ENCODE measurements around the gene GNPTG. TPM values are rescaled to one million over a fixed set of nuclear protein-coding genes. Genes with fewer than 3 reads are reported as not detected.
A peak's percentile ranks its signal among the peaks of the same experiment; 100 is the strongest.

GNPTG gene
- polyA plus RNA-seq, 1 of the 3 experiments (the other 2 are of a cell fraction) = 113 TPM

GRCh38 chr16:1309888-1310831, 41.6 kb upstream of the GNPTG start:
- H3K36me3 ChIP-seq (replicated peaks in 1 of 2; ENCODE audit: control insufficient read depth in 1 of 2, insufficient read depth in 2 of 2, low read length in 1 of 2) = peaks cover 0 to 27% of the 10 kb centered on the region in 2 experiments
- TF ChIP-seq GABPA (IDR thresholded peaks at IDR 0.05; ENCODE audit: low read depth) (peak; percentile 29; the same call in 1 of the 2 replicates), CTCF (IDR thresholded peaks at IDR 0.05) (no peak)
- peak overlapping the region; percentile 7 to 99; a peak in 2 of 4 replicates for H3K27ac ChIP-seq (ENCODE audit: low read depth in 2 of 2, low read length in 1 of 2)
- WGBS (ENCODE audit: low lambda C conversion rate) = 2% methylated on average over 25 of the region's 77 CpGs
- peak; percentile 67 for DNase-seq
- peaks cover 54% of the 10 kb centered on the region for H3K79me2 ChIP-seq (ENCODE audit: insufficient read depth)
- CTCF ChIA-PET = interaction anchor here (1.0 to 3.1 kb wide), 3 partner anchors 9 to 17 kb away, joined by 3 to 12 read pairs (median 6); no protein-coding TSS in a partner anchor
- H3K4me3 ChIP-seq (ENCODE audit: low read depth in 2 of 2, low read length in 1 of 2) = peak overlapping the region; percentile 63 to 94
- peaks cover 10 to 27% of the 10 kb centered on the region in 2 experiments; a peak in 2 of 4 replicates for H3K4me1 ChIP-seq (ENCODE audit: control insufficient read depth in 1 of 2, insufficient read depth in 2 of 2, low read depth in 1 of 2, low read length in 1 of 2)
- peak overlapping the region; percentile 89 for H3K9ac ChIP-seq
- H3K9me2 ChIP-seq = no peaks in the 10 kb centered on the region
- H3K27me3 ChIP-seq (ENCODE audit: insufficient read depth) = no peaks in the 10 kb centered on the region
- H3F3A ChIP-seq (replicated peaks; ENCODE audit: insufficient read depth) = peaks cover 4% of the 10 kb centered on the region
- H2AFZ ChIP-seq (ENCODE audit: low read depth) = no peak overlapping the region
- peaks cover 53% of the 10 kb centered on the region for H4K20me1 ChIP-seq (ENCODE audit: insufficient read depth)
- POLR2A ChIA-PET = interaction anchor here (1.5 kb wide), 1 partner anchor 22 kb away, joined by 7 read pairs; no protein-coding TSS in a partner anchor
- no peaks in the 10 kb centered on the region for H3K9me3 ChIP-seq
- H3K4me2 ChIP-seq = peak overlapping the region; percentile 73

- Histone ChIP-seq H2AFZ (ENCODE audit: low read depth) (no peak overlapping the region), H3K9me2 (no peaks in the 10 kb centered on the region), H3F3A (replicated peaks; ENCODE audit: insufficient read depth) (no peaks in the 10 kb centered on the region), H3K9me3 (no peaks in the 10 kb centered on the region), H3K27me3 (ENCODE audit: insufficient read depth) (no peaks in the 10 kb centered on the region), H3K4me1 (ENCODE audit: control insufficient read depth in 1 of 2, insufficient read depth in 2 of 2, low read depth in 1 of 2, low read length in 1 of 2) (peaks cover 10 to 27% of the 10 kb centered on the region in 2 experiments; a peak in 2 of 4 replicates), H3K27ac (ENCODE audit: low read depth in 2 of 2, low read length in 1 of 2) (no peak overlapping the region), H3K4me2 (peak overlapping the region; percentile 73), H3K79me2 (ENCODE audit: insufficient read depth) (peaks cover 60% of the 10 kb centered on the region), H3K4me3 (ENCODE audit: low read depth in 2 of 2, low read length in 1 of 2) (peak overlapping the region; percentile 63 to 94), H3K9ac (peak overlapping the region; percentile 89), H3K36me3 (replicated peaks in 1 of 2; ENCODE audit: control insufficient read depth in 1 of 2, insufficient read depth in 2 of 2, low read length in 1 of 2) (peaks cover 0 to 33% of the 10 kb centered on the region in 2 experiments), H4K20me1 (ENCODE audit: insufficient read depth) (peaks cover 60% of the 10 kb centered on the region)
- CTCF ChIA-PET = interaction anchor here (3.1 kb wide), 1 partner anchor 10 kb away, joined by 12 read pairs; no protein-coding TSS in a partner anchor
- no peak for TF ChIP-seq FOSL2 (IDR thresholded peaks at IDR 0.05; ENCODE audit: borderline replicate concordance, low read depth)
- peak; percentile 17; the same call in 1 of the 2 replicates for TF ChIP-seq MXI1 (IDR thresholded peaks at IDR 0.05; ENCODE audit: low read depth, low read length)
- no peak for DNase-seq
- WGBS (ENCODE audit: low lambda C conversion rate) = 11% methylated on average over 13 of the region's 14 CpGs
- POLR2A ChIA-PET = no interaction called here
These were observed 40.9 kb upstream of the GNPTG start for GRCh38 chr16:1310832-1311200.

- TF ChIP-seq, protein P1, sequence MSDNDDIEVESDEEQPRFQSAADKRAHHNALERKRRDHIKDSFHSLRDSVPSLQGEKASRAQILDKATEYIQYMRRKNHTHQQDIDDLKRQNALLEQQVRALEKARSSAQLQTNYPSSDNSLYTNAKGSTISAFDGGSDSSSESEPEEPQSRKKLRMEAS (IDR thresholded peaks at IDR 0.05; ENCODE audit: low read depth) = no peak
- TF ChIP-seq, protein P2, sequence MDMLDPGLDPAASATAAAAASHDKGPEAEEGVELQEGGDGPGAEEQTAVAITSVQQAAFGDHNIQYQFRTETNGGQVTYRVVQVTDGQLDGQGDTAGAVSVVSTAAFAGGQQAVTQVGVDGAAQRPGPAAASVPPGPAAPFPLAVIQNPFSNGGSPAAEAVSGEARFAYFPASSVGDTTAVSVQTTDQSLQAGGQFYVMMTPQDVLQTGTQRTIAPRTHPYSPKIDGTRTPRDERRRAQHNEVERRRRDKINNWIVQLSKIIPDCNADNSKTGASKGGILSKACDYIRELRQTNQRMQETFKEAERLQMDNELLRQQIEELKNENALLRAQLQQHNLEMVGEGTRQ (IDR thresholded peaks at IDR 0.05; ENCODE audit: borderline replicate concordance, low read depth, low read length) = no peak
- TF ChIP-seq, protein P3, sequence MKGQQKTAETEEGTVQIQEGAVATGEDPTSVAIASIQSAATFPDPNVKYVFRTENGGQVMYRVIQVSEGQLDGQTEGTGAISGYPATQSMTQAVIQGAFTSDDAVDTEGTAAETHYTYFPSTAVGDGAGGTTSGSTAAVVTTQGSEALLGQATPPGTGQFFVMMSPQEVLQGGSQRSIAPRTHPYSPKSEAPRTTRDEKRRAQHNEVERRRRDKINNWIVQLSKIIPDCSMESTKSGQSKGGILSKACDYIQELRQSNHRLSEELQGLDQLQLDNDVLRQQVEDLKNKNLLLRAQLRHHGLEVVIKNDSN (IDR thresholded peaks at IDR 0.05; ENCODE audit: borderline replicate concordance, low read depth) = no peak
- TF ChIP-seq ZBTB33 (IDR thresholded peaks at IDR 0.05; ENCODE audit: borderline replicate concordance, low read depth) (no peak), POLR2AphosphoS5 (IDR thresholded peaks at IDR 0.05; ENCODE audit: low read depth, low read length) (no peak)
- POLR2A ChIA-PET = no interaction called here
- peak overlapping the region; percentile 89 for H3K9ac ChIP-seq
These were observed 40.5 kb upstream of the GNPTG start for GRCh38 chr16:1311212-1311737.

More at GRCh38 chr16:1311212-1311737, 40.5 kb upstream of the GNPTG start:
- peaks cover 4 to 38% of the 10 kb centered on the region in 2 experiments for H3K36me3 ChIP-seq (replicated peaks in 1 of 2; ENCODE audit: control insufficient read depth in 1 of 2, insufficient read depth in 2 of 2, low read length in 1 of 2)
- H3K9me3 ChIP-seq = no peaks in the 10 kb centered on the region
- H3K4me2 ChIP-seq = peak overlapping the region; percentile 73
- H3K4me1 ChIP-seq (ENCODE audit: control insufficient read depth in 1 of 2, insufficient read depth in 2 of 2, low read depth in 1 of 2, low read length in 1 of 2) = peaks cover 10 to 27% of the 10 kb centered on the region in 2 experiments; a peak in 2 of 4 replicates
- peaks cover 65% of the 10 kb centered on the region for H3K79me2 ChIP-seq (ENCODE audit: insufficient read depth)
- H3K4me3 ChIP-seq (ENCODE audit: low read depth in 2 of 2, low read length in 1 of 2) = peak overlapping the region; percentile 63 to 94
- H2AFZ ChIP-seq (ENCODE audit: low read depth) = no peak overlapping the region
- H3F3A ChIP-seq (replicated peaks; ENCODE audit: insufficient read depth) = no peaks in the 10 kb centered on the region
- no peak overlapping the region; a peak in 1 of 4 replicates for H3K27ac ChIP-seq (ENCODE audit: low read depth in 2 of 2, low read length in 1 of 2)
- CTCF ChIA-PET = interaction anchor here (1.0 to 3.1 kb wide), 4 partner anchors 10 to 26 kb away, joined by 3 to 12 read pairs (median 6); no protein-coding TSS in a partner anchor
- no peaks in the 10 kb centered on the region for H3K9me2 ChIP-seq
- H3K27me3 ChIP-seq (ENCODE audit: insufficient read depth) = no peaks in the 10 kb centered on the region
- DNase-seq = no peak
- WGBS (ENCODE audit: low lambda C conversion rate) = 14% methylated on average over 5 of the region's 13 CpGs
- peaks cover 64% of the 10 kb centered on the region for H4K20me1 ChIP-seq (ENCODE audit: insufficient read depth)
